ENCODE data around the gene AVPI1.
"Not testable (repeated sequence)": the region's sequence is repeated elsewhere in the genome, so short reads cannot be mapped to it uniquely, and the experiment has no call there.

Gene AVPI1

GRCh38 chr10:97705006-97705670 is 18.1 kb upstream of the AVPI1 start:
- DNase-seq (ENCODE audit: low read depth), result no peak
- no peak overlapping the region for H3K4me3 ChIP-seq (ENCODE audit: low read depth, low read length)
- no peak for TF ChIP-seq CTCF (IDR thresholded peaks at IDR 0.05; ENCODE audit: low read depth, low read length, missing control alignments)

GRCh38 chr10:97704341-97704740 is 17.3 kb upstream of the AVPI1 start:
- no peak for TF ChIP-seq CTCF (IDR thresholded peaks at IDR 0.05; ENCODE audit: low read depth, low read length, missing control alignments)
- H3K4me3 ChIP-seq (ENCODE audit: low read depth, low read length), result no peak overlapping the region

GRCh38 chr10:97703398-97704067 is 16.5 kb upstream of the AVPI1 start:
- DNase-seq (ENCODE audit: low read depth), result no peak
- H3K4me3 ChIP-seq (ENCODE audit: low read depth, low read length), result no peak overlapping the region
- TF ChIP-seq CTCF (IDR thresholded peaks at IDR 0.05; ENCODE audit: low read depth, low read length, missing control alignments), result no peak

More at GRCh38 chr10:97704341-97704740, 17.3 kb upstream of the AVPI1 start:
- no peak for DNase-seq (ENCODE audit: low read depth)

GRCh38 chr10:97701438-97702069 is 14.5 kb upstream of the AVPI1 start:
- H3K4me3 ChIP-seq (ENCODE audit: low read depth, low read length), result no peak overlapping the region
- DNase-seq (ENCODE audit: low read depth), result peak; percentile 39
- TF ChIP-seq CTCF (IDR thresholded peaks at IDR 0.05; ENCODE audit: low read depth, low read length, missing control alignments), result peak; percentile 92

- not testable (repeated sequence) for DNase-seq (ENCODE audit: low read depth)
Measured at GRCh38 chr10:97698072-97698655, 11.1 kb upstream of the AVPI1 start.

GRCh38 chr10:97690133-97690532 is 3.1 kb upstream of the AVPI1 start:
- no peak for DNase-seq (ENCODE audit: low read depth)
- TF ChIP-seq CTCF (IDR thresholded peaks at IDR 0.05; ENCODE audit: low read depth, low read length, missing control alignments), result no peak
- no peak overlapping the region for H3K4me3 ChIP-seq (ENCODE audit: low read depth, low read length)

More at GRCh38 chr10:97698072-97698655, 11.1 kb upstream of the AVPI1 start:
- H3K4me3 ChIP-seq (ENCODE audit: low read depth, low read length), result not testable (repeated sequence)

DNA sequence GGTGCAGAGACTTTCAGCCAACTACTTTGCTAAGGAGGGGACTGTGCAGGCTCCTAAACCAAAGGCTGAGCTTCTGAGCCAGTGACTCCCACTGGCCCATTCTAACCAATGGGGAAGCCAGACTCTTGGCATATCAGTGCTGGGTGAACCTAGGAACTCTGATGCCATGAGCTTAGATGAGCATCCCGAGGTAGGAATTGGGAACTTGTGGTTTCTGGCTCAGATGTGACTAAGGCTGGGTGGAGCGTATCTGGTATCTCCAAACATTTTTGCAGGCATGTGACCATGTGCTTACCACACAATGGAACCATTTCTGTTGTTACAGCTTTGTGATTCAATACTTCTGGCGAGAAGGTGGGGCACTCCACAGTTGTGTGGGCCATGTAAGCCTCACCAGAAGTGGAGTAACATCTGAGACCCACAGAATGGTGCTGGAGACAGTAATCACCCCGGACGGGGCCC is 2.5 kb upstream of the AVPI1 start:
- no peak for DNase-seq (ENCODE audit: low read depth)
- TF ChIP-seq CTCF (IDR thresholded peaks at IDR 0.05; ENCODE audit: low read depth, low read length, missing control alignments), result no peak
- H3K4me3 ChIP-seq (ENCODE audit: low read depth, low read length), result no peak overlapping the region

Data from GM12864 (cell line).